Uterus (tissue), 2 donors: ENCODE results near the gene SMDT1.

Source experiments
- POLR2A ChIP-seq, 2 donors: fragments of 450-650 bp; IDR thresholded peaks; one replicate each; pipeline ENCODE4 v1.6.1; 2016; ENCODE audit warnings: antibody characterized with exemption in 2 of 2, mild to moderate bottlenecking in 1 of 2, moderate library complexity in 1 of 2
- TF ChIP-seq, protein P1 (sequence below), 4 experiments: fragments of 200-600 bp in 2 of 4; fragments of 450-650 bp in 2 of 4; sonication (generic) in 2 of 4; IDR thresholded peaks; one replicate each; pipeline ENCODE4 v1.5.1; 2016 to 2019; ENCODE audit warnings: antibody characterized with exemption in 4 of 4, mild to moderate bottlenecking in 2 of 4, moderate library complexity in 1 of 4

DNA sequence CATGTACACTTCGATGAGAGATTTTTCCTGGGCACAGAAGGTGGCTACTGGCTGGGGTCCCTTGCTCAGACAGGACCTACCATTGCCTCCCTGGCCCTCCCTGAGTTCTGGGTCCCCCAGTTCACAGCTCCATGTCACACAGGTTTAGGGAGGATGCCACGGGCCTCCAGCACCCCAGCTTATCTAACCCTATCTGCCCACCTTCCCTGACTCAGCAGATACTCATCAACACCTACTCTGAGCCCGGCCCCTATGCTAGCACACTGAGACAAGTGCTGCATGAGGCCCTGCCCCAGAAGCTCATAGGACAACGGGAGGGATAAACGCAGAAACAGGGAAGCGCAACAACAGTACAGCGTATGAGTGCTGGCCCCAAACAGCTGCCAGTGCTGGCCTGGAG, 18.5 kb upstream of the SMDT1 start:
- TF ChIP-seq, protein P1, sequence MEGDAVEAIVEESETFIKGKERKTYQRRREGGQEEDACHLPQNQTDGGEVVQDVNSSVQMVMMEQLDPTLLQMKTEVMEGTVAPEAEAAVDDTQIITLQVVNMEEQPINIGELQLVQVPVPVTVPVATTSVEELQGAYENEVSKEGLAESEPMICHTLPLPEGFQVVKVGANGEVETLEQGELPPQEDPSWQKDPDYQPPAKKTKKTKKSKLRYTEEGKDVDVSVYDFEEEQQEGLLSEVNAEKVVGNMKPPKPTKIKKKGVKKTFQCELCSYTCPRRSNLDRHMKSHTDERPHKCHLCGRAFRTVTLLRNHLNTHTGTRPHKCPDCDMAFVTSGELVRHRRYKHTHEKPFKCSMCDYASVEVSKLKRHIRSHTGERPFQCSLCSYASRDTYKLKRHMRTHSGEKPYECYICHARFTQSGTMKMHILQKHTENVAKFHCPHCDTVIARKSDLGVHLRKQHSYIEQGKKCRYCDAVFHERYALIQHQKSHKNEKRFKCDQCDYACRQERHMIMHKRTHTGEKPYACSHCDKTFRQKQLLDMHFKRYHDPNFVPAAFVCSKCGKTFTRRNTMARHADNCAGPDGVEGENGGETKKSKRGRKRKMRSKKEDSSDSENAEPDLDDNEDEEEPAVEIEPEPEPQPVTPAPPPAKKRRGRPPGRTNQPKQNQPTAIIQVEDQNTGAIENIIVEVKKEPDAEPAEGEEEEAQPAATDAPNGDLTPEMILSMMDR (IDR thresholded peaks at IDR 0.05): no peak
- TF ChIP-seq POLR2A (IDR thresholded peaks at IDR 0.05): no peak
